ENCODE measurements around the gene LHFPL6.
"Not testable (repeated sequence)": the region's sequence is repeated elsewhere in the genome, so short reads cannot be mapped to it uniquely, and the experiment has no call there.

The LHFPL6 gene

DNA sequence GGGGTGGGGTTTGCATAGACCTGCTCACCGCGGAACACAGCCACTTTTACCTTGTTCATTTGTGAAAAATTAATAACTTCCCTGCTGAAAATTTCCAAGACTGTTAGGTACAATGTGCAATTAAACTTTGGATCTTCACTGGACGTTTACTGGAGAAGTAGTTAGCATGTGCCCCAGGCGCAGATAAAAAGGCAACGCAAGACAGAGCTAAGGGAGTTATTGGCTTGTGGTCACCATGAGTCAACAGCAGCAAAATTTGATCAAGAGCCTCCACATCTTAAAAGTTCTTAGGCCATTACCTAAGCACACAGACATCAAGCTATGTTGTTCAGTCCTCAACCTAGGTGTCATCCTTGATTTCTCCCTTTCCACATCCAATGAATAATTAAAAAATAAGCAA, 257.0 kb downstream of the LHFPL6 start:
- DNase-seq (ENCODE audit: low spot score): no peak

DNA sequence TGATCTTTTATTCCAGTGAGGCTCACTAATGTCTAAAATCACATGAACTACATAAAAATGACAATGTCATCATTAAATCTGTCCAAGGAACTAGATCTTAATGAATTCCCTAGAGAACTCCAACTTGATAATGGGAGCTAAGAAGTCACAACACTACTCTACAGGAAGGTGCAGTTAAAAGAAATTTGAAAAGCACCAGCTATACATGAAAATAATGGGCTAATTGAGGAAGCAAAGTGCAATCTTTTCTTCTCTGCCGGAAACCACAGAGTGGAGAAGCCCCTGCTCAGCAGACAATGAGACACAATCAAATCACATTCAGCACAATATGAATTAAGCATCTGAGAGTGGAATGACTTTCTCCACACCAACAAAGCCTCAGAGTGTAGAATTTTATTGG, 261.7 kb downstream of the LHFPL6 start:
- DNase-seq (ENCODE audit: low spot score): no peak

DNA sequence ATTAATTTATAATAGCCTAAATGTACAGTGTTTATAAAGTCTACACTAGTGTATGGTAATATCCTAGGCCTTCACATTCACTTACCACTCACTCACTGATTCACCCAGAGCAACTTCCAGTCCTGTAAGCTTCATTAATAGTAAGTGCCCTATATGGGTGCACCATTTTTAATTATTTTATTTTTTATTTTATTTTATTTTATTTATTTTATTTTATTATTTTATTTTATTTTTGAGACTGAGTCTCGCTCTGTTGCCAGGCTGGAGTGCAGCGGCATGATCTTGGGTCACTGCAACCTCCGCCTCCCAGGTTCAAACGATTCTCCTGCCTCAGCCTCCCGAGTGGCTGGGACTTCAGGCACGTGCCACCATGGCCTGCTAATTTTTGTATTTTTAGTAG, 264.9 kb downstream of the LHFPL6 start:
- DNase-seq (ENCODE audit: low spot score): not testable (repeated sequence)

DNA sequence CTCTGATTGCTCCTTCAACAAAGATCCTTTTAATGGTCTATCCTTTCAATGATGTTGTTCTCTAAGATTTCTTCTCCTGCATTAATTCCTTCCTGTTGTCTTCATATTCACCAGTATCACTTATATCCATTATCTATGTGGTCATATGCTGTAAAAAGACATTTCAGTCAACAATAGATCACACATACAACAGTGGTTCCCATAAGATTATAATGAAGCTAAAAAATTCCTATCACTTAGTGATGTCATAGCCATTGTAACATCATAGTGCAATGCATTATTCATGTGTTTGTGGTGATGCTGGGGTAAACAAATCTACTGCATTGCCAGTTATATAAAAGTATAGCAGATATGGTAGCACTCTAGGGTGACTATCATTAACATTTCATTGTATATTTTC, 266.1 kb downstream of the LHFPL6 start:
- DNase-seq (ENCODE audit: low spot score): no peak

DNA sequence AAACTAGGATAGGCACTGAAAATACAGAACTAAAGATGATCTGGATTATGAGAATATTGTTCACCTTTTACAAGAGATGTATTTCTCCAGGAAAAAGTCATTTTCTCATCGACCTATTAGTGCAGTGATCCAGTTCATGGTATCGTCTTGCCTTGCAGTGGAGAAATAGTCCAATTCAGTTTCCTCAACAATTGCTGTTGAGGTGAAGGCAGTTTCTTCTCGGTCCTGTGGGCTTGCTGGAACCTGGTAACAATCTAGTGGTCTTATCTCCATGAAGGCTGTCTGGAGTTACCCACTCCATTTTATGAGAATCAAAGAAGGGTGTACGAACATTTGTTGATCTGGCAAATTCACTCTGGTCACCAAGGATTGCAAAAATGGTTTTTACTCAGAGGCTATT, 266.8 kb downstream of the LHFPL6 start:
- no peak for DNase-seq (ENCODE audit: low spot score)

DNA sequence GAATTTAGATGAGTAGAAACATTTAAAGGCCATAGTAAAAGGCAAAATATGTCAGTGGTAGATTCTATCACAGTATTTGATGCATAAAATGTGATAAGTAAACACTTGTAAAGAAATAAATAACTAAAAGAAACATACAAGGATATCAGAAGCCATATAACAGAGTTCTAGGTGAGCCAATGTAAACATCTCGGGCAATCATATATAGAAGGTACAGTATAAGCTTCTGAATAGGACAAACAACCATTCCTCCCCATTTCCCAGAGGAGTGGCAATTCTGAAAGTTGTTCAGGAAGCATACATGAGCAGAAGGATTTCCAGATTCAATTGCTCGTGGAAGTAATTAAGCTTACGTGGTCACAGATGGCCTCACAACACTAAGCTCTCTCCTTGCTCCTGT, 267.3 kb downstream of the LHFPL6 start:
- DNase-seq (ENCODE audit: low spot score): no peak

DNA sequence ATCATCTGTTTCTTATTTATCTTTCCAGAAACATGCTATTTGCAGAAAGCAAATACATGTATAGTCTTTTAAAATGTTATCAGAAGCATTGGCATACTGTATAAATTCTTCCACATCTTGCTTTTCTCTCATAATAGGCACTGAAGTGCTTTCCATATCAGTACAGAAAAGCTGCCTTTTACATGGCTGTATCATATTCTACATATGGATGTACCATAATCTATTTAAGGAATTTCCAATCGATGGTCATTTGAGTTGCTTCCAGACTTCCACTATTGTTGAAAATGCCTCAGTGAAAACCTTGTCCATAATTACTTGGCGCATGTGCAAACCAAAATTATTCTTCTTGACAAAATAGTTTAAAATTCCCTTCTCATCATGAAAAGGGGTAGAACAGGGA, 272.5 kb downstream of the LHFPL6 start:
- no peak for DNase-seq (ENCODE audit: low spot score)

DNA sequence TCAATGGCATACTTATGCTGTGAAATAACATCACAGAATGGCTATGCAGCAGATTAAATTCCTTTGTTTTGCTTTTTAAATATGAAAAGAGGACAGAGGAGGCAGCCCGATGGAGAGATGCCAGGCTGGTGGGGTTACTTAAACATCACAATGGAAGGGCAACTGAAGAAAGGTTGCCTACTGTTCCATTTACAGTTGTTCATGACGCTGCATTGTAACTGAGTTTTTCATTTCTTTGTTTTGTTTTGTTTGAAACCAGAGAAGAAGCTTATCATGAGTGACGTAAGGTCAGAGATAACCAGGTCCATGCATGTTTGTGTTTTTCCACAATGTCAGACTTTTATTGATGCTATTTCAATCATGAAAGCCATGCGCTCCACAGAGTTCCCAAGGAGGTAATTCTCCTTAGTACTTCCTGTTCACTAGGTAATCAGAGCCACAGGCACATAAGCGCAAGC, 273.8 kb downstream of the LHFPL6 start:
- no peak for DNase-seq (ENCODE audit: low spot score)

DNA sequence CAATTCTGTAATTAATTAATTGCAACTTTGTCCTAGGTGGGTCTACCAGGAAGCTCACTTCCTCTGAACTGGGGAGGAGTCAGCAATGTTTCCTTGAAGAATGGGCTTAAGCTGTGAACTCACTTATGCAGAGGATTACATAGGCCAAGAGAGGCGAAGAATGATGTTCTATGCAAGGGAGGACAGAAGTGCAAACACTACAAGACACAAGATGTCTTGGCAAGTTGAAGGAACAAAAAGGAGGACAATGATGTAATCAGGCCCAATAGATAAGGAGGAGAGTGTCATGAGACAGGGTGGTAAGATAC, 275.9 kb downstream of the LHFPL6 start:
- DNase-seq (ENCODE audit: low spot score): no peak

DNA sequence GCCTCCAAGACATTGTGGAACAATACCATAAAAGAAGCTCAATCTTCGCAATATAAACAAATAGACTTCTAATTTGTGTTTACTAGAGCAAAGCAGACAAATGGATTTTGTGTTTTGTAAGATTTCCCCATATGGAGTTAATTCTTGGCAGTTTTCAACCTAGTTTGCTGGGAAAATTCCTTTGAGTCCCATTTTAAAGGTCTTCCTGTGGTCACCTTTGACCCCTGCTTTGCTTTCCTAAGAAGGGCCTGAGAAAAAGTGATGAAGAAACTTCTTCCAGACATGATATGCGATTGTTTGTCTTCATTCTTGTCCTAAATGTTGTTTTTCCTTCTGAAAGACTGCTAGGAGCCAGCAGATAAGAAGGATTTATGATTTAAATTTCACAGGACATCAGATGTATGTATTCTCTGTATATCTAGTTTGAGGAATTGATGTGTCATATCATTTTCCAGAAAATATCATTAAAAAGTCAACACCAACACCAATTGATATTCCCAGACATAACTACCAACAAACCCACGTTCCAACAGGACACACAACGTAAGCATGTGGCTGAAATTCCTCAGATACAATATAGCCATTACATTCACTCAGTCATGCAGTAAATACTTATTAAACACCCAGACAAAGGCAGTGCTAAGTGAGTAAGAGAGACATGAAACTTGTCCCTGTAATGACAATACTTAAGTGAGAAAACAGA, 276.4 kb downstream of the LHFPL6 start:
- DNase-seq (ENCODE audit: low spot score): no peak

DNA sequence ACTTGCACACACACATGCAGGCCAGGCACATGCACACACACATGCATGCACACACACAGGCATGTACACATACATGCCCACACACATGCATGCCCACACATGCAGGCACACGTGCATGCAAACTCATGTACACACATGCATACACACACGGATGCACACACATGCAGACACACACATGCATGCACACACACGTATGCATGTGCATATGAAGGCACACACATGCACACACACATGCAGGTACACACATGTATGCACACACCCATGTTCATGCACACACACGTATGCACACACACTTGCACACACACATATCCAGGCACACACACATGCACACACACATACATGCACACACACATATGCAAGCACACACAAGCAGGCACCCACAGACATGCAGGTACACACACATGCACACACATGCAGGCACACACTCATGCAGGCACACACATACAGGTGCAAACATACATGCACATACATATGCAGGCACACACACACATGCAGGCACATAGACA, 278.1 kb downstream of the LHFPL6 start:
- DNase-seq (ENCODE audit: low spot score): no peak

DNA sequence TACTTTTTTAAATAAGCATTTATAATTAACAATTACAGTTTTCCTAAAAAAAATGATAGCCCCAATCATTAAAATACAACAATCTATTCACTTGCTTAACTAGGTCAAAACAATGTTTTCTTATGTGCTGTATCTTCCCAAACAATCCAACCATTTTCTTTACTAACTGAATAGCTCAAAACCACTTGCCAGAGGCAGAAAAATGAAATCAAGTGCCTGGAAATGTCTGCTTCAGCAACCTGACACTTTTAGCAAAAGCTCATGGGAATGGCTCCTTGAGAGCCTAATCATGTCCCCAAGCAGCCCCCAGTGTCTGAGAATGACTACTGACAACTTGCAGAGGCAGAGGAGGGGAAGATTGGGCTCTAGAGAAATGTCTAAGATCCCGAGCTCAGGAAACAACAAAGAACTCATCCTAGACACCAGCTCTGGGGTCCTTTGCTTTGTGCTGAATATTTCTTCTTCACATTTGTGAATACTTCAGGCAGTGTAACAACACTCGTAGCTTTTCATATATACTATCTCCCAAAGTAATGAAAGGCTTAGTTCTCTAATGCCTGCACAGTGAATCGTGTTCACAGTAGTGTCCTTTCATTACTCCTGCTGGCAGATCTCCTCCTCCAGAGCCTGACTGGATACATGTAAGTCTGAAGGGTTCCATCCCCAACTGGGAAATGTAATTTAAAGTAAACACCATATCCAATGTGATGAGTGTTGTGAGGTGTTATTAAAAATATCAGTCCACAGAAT, 280.0 kb downstream of the LHFPL6 start:
- no peak for DNase-seq (ENCODE audit: low spot score)

DNA sequence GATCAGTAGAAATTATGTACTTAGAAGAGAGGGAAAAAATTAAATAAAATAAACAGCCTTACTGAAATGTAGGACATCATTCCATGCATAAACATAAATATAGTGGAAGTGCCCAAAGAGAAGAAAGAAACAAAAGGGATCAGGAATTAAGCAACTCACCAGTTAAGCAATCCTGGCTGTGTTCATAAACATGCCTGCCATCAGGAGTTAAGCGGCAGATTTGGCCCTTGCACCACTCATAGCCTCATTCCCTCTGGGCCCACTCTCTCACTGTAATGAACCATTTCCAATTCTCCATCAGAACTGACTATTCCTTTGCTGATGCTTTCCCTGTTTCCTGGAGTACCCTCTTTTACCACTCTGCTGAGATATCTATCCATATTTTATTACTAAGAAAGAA, 281.4 kb downstream of the LHFPL6 start:
- no peak for DNase-seq (ENCODE audit: low spot score)

DNA sequence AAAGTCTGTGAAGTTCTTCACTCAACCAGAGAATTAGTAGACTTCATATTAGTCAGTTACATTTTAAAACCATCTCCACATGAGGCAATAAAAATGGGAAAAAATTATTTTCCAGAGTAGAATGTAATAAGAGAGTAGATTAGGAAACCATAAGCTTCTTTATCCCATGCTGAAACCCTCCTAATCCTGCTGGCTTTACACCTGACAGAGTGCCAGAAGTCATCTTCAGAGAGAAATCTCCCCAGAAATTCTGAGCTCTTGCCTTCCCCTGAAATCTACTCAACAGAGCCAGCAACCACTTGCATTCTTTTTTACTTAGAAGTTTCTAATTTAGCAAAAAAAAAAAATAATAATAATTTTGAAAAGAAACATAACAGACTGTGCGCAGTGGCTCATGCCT, 284.8 kb downstream of the LHFPL6 start:
- DNase-seq (ENCODE audit: low spot score): no peak

DNA sequence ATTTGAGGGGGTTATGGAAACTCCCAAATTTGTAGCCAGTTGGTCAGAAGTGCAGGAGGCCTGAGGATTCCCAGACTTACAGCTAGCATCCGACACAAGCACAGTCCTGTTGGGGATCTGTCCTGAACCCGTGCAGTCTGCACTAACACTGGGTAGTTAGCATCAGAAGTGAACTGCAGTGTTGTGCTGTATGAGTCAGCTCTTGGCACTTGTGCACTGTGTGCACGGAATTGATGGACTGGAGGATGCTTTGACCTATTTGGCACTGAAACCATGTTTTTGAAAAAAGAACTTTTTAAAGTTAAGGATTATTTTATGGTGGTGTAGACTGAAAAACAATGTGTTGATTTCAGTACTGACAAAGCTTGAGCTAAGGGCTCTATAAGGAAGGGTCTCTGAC, 285.7 kb downstream of the LHFPL6 start:
- no peak for DNase-seq (ENCODE audit: low spot score)

DNA sequence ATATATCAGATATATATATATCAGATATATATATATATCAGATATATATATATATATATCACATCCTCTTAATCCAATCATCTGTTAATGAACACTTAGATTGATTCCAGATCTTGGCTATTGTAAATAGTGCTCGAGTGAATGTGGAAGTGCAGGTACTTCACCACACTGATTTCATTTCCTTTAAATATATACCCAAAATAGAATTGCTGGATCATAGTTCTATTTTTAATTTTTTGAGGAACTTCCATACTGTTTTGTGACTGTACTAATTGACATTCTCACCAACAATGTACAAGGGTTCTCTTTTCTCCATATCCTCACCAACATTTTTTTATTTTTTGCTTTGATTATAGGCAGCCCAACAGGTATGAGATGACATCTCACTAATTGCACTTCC, 287.2 kb downstream of the LHFPL6 start:
- no peak for DNase-seq (ENCODE audit: low spot score)

DNA sequence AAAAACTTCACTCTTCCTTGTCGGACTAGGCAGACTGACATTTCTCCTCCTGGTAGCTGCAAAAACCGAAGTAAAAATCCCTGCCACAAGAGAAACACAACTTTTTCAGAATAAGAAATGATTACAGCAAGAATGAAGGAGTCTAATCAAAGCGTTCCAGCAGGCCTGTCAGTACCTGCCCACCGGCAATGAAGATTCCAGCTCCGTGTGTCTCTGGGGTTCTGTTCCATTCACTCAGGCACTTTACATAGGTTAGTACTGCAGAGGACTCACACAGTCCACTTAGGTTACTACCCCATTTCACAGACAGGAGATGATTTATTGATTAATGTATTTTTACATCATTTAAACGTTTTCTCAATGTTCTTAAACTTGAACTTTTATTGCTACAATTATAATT, 289.3 kb downstream of the LHFPL6 start:
- no peak for DNase-seq (ENCODE audit: low spot score)

DNA sequence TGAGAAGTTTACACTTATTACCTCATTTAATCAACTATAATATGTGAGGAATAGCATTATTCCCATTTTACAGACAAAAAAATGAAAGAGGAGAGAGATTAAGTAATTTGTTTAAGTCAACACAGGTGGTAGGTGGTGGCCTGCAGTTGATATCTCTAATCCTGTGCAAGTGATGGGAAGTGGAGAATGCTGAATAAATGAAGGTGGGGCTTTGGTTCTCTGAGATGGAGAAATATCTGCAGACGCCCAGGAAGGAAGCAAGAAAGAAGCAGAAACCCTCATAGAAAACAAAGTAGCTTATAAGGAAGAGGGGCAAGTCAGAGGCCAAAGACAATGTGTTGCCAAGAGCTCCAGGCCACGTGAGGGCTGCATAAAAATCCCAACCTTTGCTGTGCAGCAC, 290.4 kb downstream of the LHFPL6 start:
- no peak for DNase-seq (ENCODE audit: low spot score)

DNA sequence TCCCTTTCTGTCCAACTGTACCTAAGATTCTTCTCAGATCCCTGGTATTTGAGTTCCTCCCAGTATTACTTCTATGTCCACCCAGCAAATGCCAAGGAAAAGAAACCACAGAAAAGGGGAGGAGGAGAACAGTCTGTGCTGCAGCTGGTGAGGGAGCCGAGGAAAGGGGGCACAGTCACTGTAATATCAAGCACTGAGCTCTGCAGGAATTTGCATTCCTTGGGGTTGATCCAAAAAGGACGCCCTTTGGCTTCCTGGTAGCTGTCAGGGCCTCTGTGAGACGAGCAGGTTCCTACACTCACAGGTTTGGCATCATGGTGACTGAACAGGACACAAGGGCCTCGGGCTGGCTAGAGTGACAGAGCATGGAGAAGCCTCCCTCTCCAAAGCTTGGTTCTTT, 291.4 kb downstream of the LHFPL6 start:
- DNase-seq (ENCODE audit: low spot score): no peak

DNA sequence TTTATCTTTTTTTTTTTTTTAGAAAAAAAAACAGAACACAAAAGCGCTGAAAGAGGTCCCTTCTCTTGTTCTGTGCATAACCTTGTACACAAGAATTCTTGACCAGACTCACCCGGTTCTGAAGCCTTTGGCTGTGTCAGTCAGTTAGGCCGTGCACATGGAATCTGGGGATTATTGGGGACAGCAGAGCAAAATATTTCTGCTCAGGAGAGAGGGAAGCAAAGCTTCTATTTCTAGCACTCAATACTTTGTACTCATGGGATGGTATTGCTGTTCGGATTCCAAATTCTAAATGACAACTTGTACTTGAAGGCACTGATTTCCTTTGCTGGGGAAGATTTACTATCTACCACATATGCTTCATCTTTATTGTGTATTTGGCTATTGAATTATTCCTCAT, 292.0 kb downstream of the LHFPL6 start:
- DNase-seq (ENCODE audit: low spot score): no peak

DNA sequence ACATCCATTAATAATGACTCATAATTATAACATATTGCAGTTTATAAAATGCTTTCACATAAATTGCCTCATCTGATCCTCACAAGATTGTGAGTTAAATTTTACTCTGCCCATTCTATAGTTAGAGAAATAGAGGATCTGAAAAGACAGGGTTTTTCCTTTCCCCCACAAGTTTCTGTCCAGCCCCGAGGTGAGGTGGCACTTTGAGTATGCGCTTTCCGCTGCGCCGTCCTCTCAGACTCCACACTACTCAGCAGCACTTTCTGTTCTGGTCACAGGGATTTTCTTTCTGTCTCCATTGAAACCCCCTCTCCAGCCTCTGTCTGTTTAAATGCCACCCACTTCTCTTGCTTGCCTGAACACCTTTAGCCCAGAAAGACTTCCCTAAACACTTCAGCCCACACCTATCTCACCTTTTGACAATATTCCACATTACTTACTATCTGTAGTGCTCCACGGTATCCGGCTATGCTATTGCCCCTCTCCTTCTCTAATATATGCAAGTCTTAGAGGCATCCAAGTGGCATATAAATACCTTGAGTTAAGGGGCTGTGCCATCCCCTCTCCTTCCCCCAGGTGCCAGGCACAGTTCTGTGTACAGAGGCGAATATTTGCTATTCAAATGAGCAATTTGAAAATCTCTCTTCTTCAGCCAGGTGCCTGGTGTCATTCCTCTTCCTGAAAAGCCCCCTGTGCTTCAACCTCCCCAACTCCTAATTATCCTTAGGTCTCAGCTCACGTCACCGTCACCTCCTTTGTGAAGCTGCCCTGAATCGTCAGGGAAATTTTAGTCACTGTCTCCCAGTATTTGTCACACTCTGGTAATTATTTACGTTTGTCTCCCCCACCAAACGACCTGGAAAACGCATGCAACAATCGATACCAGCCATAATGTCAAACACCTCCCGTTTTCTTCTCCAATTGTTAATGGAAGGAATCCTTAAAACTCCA, 296.1 kb downstream of the LHFPL6 start:
- no peak for DNase-seq (ENCODE audit: low spot score)

DNA sequence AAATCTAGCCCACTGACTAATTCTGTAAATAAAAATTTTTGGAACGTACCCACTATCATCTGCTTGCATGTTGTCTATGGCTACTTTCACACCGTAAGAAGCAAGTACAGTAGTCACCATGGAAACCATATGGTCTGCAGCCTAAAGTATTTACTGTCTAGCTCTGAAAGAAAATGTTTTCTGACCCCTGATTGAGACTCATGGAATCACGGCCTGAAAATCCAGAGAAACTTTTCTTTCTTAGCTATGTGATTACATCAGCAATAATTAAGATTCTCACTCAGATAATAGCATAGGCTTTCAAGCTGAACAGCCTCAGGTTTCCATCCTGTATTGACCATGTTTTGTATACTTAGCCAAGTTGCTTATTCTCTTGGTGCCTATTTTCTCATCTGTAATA, 300.2 kb downstream of the LHFPL6 start:
- DNase-seq (ENCODE audit: low spot score): no peak

DNA sequence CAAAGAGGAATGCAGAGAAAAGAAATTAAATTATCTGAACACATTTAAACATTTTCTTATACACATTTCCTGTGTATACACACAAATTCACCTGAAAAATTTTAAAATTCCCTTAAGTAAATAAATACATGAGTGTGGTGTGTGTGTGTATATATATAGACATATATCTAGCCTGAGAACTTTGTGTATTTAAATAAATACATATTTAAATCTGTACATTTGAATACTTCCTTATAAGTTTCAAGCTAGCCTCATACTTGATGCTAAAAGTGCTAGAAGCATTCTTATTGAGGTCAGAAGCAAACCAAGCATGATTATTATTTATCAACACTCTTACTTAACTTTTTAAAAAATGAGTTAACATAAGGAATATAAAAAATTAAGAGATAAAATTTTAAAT, 304.0 kb downstream of the LHFPL6 start:
- DNase-seq (ENCODE audit: low spot score): no peak
